ENCODE measurements around the gene TSPAN7. TPM values are rescaled to one million over a fixed set of nuclear protein-coding genes. Genes with fewer than 3 reads are reported as not detected.

Gene TSPAN7
- total RNA-seq, 2 donors from 2014 or later: 0.60 to 0.62 TPM

DNA sequence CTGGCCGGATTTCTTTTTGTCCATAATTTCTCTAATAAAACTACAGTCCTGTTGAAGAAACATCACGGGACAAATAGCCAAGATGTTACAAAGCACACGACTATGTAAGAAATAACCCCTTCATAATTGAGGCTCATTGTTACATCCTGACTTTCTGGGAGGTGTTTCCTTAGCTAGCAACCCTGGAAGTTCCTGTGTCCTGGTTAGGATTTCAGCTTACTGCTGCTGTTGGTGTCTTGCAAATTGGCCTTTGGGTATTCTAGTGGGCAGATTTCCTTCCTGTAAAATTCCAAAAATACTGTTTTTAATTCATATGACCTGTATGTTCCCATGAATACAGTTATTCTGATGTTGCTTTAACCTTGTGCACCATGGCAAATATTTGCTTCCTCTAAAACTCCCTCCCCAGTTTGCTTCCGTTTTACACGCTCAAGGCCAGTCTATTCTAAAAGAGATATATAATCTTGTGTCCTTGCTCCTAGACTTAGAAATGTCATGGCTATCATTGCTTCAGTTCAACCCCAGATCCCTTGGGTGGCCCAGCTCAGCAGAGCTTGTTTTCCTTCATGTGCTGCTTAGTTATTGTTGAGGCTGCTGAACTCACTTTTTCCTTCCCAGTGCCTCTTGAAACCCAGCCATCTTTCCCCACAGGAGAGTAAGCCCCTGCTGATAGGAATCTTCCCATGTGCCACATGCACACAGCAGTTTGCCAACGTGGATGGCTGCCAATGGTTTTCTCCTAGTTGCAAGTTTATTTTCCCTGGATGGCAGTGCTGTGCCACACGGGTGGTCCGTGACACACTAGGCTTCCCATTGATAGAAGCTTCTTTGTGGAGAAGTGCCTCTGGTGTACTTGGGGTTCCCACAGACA lies 75.8 kb downstream of the TSPAN7 start:
- DNase-seq: no peak
- Mint-ChIP-seq H3K27me3 (ENCODE audit: low read depth) (peaks cover 29% of the 10 kb centered on the region), H3K4me3 (no peak overlapping the region), H3K4me1 (ENCODE audit: low read depth) (peaks cover 7% of the 10 kb centered on the region), H3K9me3 (no peaks in the 10 kb centered on the region), H3K27ac (no peak overlapping the region), H3K36me3 (ENCODE audit: insufficient read depth in 2 of 2) (no peaks in the 10 kb centered on the region)
- no peak for ATAC-seq (replicated peaks in 1 of 2)

DNA sequence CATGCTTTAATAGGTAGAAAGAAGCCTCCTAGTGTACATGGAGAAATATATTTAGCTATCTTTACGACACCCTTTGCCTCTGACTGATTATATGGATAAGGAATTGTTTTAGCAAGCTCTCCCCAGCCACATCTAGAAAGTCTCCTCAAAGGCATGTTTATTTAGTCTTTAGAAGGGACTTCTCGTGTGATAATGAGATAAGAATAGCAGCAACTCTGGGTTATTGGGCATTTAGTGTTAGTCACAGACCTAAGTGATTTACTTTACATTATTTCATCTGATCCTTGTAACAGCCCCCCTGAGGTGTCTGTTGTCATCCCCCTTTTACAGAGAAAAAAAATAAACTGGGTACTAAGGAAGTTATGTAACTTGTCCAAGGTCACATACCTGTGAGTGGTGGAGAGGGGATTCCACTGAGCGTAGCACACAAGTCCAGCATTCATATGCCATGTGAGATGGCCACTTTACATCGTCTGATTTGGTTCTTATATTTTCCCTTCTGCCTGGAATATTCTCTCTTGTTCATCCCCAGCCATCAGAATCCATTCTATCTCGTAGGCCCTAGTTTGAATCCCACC lies 77.7 kb downstream of the TSPAN7 start:
- Mint-ChIP-seq H3K9me3 (no peaks in the 10 kb centered on the region), H3K4me1 (ENCODE audit: low read depth) (no peaks in the 10 kb centered on the region), H3K27me3 (ENCODE audit: low read depth) (peaks cover 39% of the 10 kb centered on the region), H3K4me3 (no peak overlapping the region), H3K36me3 (ENCODE audit: insufficient read depth in 2 of 2) (no peaks in the 10 kb centered on the region), H3K27ac (no peak overlapping the region)
- ATAC-seq (replicated peaks in 1 of 2) (no peak), DNase-seq (no peak)

DNA sequence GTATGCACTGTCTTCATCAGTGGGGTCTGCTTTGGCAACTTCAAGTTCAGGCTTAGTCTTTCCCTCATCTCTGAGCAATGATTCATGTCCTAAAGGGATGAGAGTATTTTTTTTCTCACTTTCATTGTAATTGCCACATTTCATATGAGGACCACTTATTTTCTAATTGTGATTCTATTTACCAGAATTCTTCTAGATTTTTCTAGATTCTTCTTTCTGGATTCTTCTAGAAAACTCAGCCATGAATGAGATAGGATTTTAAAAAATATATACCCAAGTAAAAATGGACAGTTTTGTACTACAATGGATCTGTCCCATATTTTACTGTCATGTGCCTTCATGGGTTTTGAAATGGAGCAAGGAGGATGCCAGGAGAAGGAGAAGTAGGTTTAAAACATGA lies 78.4 kb downstream of the TSPAN7 start:
- Mint-ChIP-seq H3K4me1 (ENCODE audit: low read depth) (no peaks in the 10 kb centered on the region), H3K4me3 (no peak overlapping the region), H3K36me3 (ENCODE audit: insufficient read depth in 2 of 2) (no peaks in the 10 kb centered on the region), H3K27me3 (ENCODE audit: low read depth) (peaks cover 32% of the 10 kb centered on the region), H3K27ac (no peak overlapping the region), H3K9me3 (no peaks in the 10 kb centered on the region)
- DNase-seq: no peak
- no peak for ATAC-seq (replicated peaks in 1 of 2)

DNA sequence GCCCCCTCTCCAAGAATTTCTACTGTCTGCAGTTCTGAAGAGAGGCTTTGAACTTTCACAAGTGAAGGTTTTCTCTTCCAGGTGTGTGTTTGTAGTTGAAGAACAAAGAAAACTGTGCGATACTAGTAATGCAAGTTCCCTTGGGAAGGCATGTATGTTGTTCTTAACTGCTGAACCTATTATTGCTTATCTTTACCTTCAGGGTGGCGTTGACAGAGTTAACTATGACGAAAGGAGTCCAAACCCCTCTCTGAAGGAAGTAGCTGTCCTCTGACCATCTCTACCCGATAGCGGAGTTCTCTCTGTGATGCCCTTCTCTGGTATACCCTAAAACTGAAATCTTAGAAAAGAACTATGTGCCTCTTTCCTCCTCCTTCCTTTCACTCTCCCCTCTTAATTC lies 79.9 kb downstream of the TSPAN7 start:
- DNase-seq (no peak), ATAC-seq (replicated peaks in 1 of 2) (no peak)
- no peak overlapping the region for H3K4me3 Mint-ChIP-seq
- H3K9me3 Mint-ChIP-seq: no peaks in the 10 kb centered on the region
- H3K36me3 Mint-ChIP-seq (ENCODE audit: insufficient read depth in 2 of 2): no peaks in the 10 kb centered on the region
- peaks cover 39% of the 10 kb centered on the region for H3K27me3 Mint-ChIP-seq (ENCODE audit: low read depth)
- no peaks in the 10 kb centered on the region for H3K4me1 Mint-ChIP-seq (ENCODE audit: low read depth)
- H3K27ac Mint-ChIP-seq: no peak overlapping the region

DNA sequence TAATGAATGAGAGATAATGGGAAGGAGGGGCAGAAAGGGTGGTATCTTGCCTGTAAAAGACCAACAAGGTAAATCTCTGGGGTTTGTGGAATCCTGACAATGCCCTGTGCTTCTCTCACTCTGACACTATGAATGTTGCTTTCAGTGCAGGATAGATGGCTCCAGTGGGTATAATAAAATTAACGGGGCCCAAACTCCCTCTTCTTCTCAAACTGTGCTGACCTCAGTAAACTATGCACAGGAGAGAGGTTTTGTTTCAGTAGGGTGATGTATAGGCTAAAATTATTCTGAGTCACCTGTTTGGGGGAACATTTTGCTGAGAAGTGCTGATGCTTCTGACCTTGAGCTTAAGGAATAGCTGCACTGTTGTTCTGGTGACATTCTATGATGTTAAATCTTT lies 82.6 kb downstream of the TSPAN7 start:
- Mint-ChIP-seq H3K4me1 (ENCODE audit: low read depth) (no peaks in the 10 kb centered on the region), H3K27ac (no peak overlapping the region), H3K36me3 (ENCODE audit: insufficient read depth in 2 of 2) (no peaks in the 10 kb centered on the region), H3K9me3 (no peaks in the 10 kb centered on the region), H3K27me3 (ENCODE audit: low read depth) (peaks cover 42% of the 10 kb centered on the region), H3K4me3 (no peak overlapping the region)
- no peak for DNase-seq
- ATAC-seq (replicated peaks in 1 of 2): no peak

DNA sequence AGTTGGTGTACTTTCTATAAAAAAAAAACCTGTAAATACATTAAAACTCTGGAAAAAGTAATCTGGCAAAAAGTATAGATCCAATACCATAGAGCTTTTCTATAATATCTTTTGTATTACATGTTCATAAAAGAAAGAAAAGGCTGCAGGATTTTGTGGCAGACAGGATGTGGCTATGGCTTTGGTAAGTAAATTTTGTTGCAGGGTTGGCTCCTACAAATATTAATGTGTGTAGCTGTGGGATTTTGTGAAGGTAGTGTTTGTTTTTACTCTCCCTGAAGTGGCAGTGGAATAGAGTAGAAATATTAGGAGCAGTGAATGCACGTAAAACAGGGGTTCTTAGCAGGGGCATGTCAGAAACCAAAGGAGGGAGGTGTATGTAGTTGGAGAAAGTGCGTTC lies 84.8 kb downstream of the TSPAN7 start:
- H3K4me1 Mint-ChIP-seq (ENCODE audit: low read depth): no peaks in the 10 kb centered on the region
- DNase-seq: no peak
- no peaks in the 10 kb centered on the region for H3K9me3 Mint-ChIP-seq
- H3K36me3 Mint-ChIP-seq (ENCODE audit: insufficient read depth in 2 of 2): no peaks in the 10 kb centered on the region
- peaks cover 31% of the 10 kb centered on the region for H3K27me3 Mint-ChIP-seq (ENCODE audit: low read depth)
- no peak overlapping the region for H3K4me3 Mint-ChIP-seq
- ATAC-seq (replicated peaks in 1 of 2): no peak
- H3K27ac Mint-ChIP-seq: no peak overlapping the region

DNA sequence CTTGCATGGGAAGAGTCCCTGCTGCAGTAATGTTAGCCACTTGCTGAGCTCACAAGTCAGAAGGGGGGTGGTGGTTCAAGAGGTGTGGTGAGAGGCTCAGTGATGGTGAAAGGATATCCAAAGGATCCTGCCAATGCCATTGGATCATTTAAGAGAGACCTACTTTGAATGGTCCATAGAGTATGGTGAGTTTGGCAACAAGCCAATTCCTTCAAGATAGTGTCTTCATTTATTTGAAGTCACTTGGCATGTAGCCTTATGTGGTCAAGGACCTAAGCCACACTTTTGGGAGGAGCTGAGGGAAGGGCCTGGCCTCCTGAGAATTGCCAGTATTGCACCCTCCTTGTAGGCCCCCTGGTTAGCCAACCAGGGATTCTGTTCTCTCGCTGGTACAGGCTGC lies 87.9 kb downstream of the TSPAN7 start:
- Mint-ChIP-seq H3K27ac (no peak overlapping the region), H3K4me1 (ENCODE audit: low read depth) (no peaks in the 10 kb centered on the region), H3K36me3 (ENCODE audit: insufficient read depth in 2 of 2) (no peaks in the 10 kb centered on the region), H3K27me3 (ENCODE audit: low read depth) (peaks cover 11% of the 10 kb centered on the region), H3K4me3 (no peak overlapping the region), H3K9me3 (no peaks in the 10 kb centered on the region)
- ATAC-seq (replicated peaks in 1 of 2) (no peak), DNase-seq (no peak)

DNA sequence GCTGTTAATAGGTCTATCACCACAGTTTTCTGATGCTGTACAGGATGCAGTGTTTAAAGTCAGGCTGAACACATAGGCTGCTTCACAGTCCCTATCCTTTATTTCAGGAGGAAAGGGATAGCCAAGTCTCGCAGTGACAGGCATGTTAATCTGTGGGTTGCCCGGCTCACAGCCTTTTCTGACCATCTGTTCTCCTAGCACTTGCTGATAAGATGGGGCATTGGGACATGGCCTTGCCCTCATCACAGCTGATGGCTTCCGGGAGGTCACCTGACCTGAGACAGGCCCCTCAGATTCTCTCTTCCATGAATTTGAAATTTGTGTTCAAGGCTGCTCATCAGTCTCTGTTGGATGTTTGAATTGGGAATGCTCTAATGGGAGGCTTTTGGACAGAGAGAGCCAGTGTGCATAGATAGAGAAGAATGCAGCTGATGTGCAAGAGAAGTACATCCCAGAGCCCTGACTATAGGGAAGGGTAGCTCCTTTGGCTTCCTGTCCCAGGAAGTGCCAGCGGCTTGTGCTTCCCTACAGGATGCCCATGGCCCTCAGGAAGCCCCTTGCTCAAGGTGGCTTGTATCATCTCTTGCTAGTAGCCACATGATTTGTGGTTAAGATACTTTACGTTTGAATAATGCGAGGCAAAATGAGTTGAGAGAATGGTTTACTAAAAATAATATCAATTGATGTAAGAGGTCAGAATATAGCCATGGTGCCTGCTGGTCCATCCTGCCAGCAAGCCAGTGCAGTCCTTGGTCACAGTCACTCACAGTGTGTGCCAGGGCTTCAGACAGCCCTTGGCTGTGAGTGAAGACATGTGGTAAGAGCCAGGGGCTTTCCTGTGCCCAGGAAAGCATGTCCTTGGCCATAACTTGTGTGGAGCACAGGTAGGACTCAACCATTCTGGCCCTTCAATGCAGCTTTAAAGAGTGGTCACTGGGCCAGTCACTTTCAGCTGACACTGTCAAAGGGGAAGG lies 88.6 kb downstream of the TSPAN7 start:
- Mint-ChIP-seq H3K27me3 (ENCODE audit: low read depth) (peaks cover 11% of the 10 kb centered on the region), H3K36me3 (ENCODE audit: insufficient read depth in 2 of 2) (no peaks in the 10 kb centered on the region), H3K4me3 (no peak overlapping the region), H3K27ac (no peak overlapping the region), H3K9me3 (no peaks in the 10 kb centered on the region), H3K4me1 (ENCODE audit: low read depth) (no peaks in the 10 kb centered on the region)
- ATAC-seq (replicated peaks in 1 of 2) (no peak), DNase-seq (no peak)

DNA sequence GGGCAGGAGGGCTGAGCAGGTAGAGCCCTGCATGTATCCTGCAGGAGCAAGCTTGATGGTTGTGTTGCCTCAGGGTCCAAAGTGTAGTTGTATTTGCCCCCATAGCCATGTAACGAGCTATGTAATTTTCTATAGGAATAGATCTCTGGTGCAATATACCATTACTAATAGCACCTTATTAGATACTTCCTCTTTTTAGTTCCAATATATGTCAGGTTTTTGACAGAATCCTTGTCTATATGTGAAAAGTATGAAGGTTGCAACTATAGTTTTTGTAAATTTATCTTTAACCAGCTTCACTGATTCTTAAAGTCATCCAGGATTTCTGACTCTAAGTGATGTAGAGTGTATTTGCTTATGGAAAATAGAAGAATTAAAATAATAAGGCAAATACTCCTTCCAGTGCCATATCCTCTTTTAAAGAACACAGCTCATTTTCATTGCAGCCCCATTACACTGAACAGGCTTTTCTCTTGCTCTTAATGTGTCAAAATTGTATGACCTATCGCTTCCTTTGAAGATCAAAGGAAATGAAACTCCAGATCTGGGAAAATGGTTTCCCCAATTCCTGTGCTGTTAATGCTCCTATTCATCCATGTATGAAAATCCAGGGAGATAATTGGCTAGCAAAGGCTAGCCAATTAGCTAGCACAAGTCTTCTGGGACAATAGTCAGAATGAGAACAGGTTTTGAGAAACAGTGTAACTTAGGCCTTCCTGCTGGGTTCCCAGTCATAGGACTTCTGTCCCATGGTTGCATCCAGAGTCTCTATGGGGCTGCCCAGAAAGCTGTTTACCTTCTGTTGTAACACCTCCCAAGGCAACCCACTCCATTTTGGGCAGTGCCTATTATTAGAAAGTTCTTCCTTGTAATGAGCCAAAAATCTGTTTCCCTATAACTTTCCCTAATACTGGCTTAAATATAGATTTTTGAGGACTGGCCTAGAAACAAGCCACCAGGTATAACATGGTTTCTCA lies 90.6 kb downstream of the TSPAN7 start:
- no peaks in the 10 kb centered on the region for H3K27me3 Mint-ChIP-seq (ENCODE audit: low read depth)
- no peaks in the 10 kb centered on the region for H3K36me3 Mint-ChIP-seq (ENCODE audit: insufficient read depth in 2 of 2)
- no peak overlapping the region for H3K27ac Mint-ChIP-seq
- DNase-seq: no peak
- no peaks in the 10 kb centered on the region for H3K4me1 Mint-ChIP-seq (ENCODE audit: low read depth)
- no peak for ATAC-seq (replicated peaks in 1 of 2)
- no peaks in the 10 kb centered on the region for H3K9me3 Mint-ChIP-seq
- H3K4me3 Mint-ChIP-seq: no peak overlapping the region

DNA sequence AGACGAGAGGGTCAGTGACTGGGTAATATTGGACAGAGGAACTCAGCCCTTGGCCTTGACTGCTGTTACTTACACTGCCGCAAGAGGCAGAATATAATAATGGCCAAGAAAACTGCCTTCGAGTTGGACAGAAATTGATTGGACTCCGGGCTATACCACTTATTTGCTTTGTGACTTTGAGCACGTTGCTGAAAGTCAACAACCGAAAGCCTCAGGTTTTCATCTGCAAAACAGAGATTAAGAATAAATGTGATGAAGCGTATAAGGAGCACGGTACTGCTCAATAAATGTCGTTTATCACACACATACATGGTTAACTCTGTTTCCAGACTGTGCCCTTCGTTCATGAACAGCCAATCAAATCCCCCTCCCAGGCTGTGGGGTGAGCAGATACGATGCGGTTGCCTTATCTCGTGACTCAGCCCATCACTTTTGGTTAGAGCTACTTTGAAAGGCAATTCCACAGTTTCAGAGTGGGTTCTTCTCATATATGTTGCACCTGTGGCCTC lies 91.6 kb downstream of the TSPAN7 start:
- Mint-ChIP-seq H3K4me3 (no peak overlapping the region), H3K9me3 (no peaks in the 10 kb centered on the region), H3K36me3 (ENCODE audit: insufficient read depth in 2 of 2) (no peaks in the 10 kb centered on the region), H3K27ac (no peak overlapping the region), H3K27me3 (ENCODE audit: low read depth) (no peaks in the 10 kb centered on the region), H3K4me1 (ENCODE audit: low read depth) (no peaks in the 10 kb centered on the region)
- ATAC-seq (replicated peaks in 1 of 2): no peak
- no peak for DNase-seq

DNA sequence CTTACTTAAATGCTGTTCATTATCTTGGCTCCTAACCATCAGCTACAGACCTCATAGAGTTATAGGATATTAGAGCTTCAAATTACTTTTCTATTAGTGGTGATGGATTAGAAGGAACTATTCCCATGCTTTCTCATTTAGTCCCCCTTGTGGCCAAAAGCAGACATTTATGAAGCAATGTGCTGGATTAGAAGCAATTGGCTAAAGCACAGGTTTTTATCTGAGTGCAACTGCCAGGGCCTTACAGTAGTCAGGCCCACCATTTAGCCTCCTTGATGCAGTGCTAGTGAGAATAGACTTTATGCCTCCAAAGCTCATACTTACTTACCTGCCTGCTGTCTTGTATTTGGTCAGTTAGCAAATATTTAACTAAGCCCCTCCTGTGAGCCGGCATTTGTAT lies 93.0 kb downstream of the TSPAN7 start:
- ATAC-seq (replicated peaks in 1 of 2) (no peak), DNase-seq (no peak)
- no peaks in the 10 kb centered on the region for H3K9me3 Mint-ChIP-seq
- H3K27me3 Mint-ChIP-seq (ENCODE audit: low read depth): peaks cover 10% of the 10 kb centered on the region
- no peak overlapping the region for H3K27ac Mint-ChIP-seq
- H3K4me3 Mint-ChIP-seq: no peak overlapping the region
- H3K36me3 Mint-ChIP-seq (ENCODE audit: insufficient read depth in 2 of 2): no peaks in the 10 kb centered on the region
- no peaks in the 10 kb centered on the region for H3K4me1 Mint-ChIP-seq (ENCODE audit: low read depth)

DNA sequence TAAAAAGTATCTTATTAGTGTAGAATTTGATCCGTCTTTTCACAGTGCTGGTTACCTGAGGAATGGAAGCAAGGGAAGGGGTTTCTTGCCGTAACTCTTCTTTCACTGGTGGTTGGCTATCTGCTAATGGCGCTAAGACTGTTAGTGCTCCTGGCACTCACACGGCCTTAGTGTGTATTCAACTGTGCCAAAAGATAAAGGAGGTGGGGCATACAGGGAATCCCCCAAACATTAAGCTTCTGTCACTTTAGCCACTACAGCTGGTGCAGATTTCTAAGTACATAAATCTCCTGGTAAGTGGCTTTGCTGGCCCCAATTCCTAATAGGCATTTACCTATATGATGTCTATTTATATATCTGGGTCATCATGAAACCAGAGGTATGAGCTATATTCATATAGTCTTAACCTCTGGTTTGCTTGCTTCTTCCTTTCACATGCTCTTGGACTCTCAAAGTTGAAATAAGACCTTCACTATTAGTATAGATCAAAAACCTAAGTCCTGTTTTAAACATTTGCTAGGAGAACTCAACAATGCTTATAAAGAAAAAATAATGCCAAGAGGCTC lies 95.1 kb downstream of the TSPAN7 start:
- H3K4me3 Mint-ChIP-seq: no peak overlapping the region
- ATAC-seq (replicated peaks in 1 of 2) (no peak), DNase-seq (no peak)
- no peaks in the 10 kb centered on the region for H3K9me3 Mint-ChIP-seq
- no peaks in the 10 kb centered on the region for H3K36me3 Mint-ChIP-seq (ENCODE audit: insufficient read depth in 2 of 2)
- no peak overlapping the region for H3K27ac Mint-ChIP-seq
- H3K4me1 Mint-ChIP-seq (ENCODE audit: low read depth): no peaks in the 10 kb centered on the region
- peaks cover 10% of the 10 kb centered on the region for H3K27me3 Mint-ChIP-seq (ENCODE audit: low read depth)

All from activated T-cell treated with anti-CD3 and anti-CD28 coated beads, Interleukin-2, amount 50 U/mL, for 72 hours (primary cell).